Muscle layer of duodenum (tissue), 2 donors: Measurements from ENCODE around the gene FOXP1.

ENCODE experiments used
- H3K27ac ChIP-seq: one replicate; pipeline ENCODE4 v1.7.0; 2013; ENCODE audit warnings: mild to moderate bottlenecking, low read length
- H3K27me3 ChIP-seq: one replicate; pipeline ENCODE4 v1.7.0; 2013; ENCODE audit warnings: low read depth, mild to moderate bottlenecking, control low read depth, low read length
- H3K36me3 ChIP-seq, 2 donors: one replicate each; pipeline ENCODE4 v1.7.0; 2013; ENCODE audit warnings: low read length in 2 of 2, control low read depth in 1 of 2, mild to moderate bottlenecking in 1 of 2; ENCODE audit not compliant: insufficient read depth in 2 of 2, control insufficient read depth in 1 of 2
- H3K4me1 ChIP-seq, 2 donors: one replicate each; pipeline ENCODE4 v1.7.0; 2013; ENCODE audit warnings: low read length in 2 of 2, mild to moderate bottlenecking in 2 of 2, control low read depth in 1 of 2, moderate library complexity in 1 of 2; ENCODE audit not compliant: insufficient read depth in 2 of 2, control insufficient read depth in 1 of 2
- H3K4me3 ChIP-seq, 2 donors: one replicate each; pipeline ENCODE4 v1.7.0; 2013; ENCODE audit warnings: low read length in 2 of 2, low read depth in 1 of 2, mild to moderate bottlenecking in 1 of 2
- H3K9me3 ChIP-seq, 2 donors: one replicate each; pipeline ENCODE4 v1.7.0; 2013; ENCODE audit warnings: low read length in 2 of 2, control low read depth in 1 of 2, mild to moderate bottlenecking in 1 of 2; ENCODE audit not compliant: control insufficient read depth in 1 of 2
- donor health status: healthy.

The FOXP1 gene

DNA sequence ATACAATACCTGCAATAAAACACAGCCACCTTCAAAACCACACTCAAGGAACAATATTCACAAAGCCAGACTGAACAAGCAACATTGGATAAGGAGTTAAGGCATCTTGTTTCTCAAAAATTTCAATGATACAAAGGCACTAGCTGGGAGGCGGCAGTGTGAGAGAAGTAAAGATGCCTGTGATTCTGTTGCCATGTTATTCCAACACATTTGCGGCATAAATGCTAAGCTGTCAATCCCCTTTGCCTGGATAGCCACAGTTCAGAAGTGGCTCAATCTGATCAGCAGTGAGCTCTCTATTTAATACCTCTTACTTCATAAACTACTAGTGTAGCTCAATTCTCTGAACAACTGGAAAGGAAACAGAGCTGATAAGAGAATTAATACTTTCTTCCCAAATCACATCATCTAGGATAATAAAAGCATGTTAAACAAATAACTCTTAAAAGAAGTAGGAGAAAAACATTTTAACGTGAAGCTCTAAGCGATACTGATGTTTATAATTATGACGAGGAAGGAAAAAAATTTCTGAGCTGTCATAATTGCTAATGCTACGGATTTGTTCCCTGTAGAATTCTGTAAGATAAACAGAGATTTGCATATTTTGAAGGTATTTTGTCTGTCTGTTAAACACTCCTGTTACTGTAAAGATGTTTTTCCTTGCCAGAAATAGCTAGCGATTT is 358.4 kb downstream of the FOXP1 start:
- Histone ChIP-seq H3K36me3 (no peaks in the 10 kb centered on the region), H3K27ac (peak overlapping the region; percentile 57), H3K4me3 (peak overlapping the region; percentile 41 to 45), H3K4me1 (peaks cover 16 to 22% of the 10 kb centered on the region in 2 donors), H3K27me3 (no peaks in the 10 kb centered on the region), H3K9me3 (no peaks in the 10 kb centered on the region)

DNA sequence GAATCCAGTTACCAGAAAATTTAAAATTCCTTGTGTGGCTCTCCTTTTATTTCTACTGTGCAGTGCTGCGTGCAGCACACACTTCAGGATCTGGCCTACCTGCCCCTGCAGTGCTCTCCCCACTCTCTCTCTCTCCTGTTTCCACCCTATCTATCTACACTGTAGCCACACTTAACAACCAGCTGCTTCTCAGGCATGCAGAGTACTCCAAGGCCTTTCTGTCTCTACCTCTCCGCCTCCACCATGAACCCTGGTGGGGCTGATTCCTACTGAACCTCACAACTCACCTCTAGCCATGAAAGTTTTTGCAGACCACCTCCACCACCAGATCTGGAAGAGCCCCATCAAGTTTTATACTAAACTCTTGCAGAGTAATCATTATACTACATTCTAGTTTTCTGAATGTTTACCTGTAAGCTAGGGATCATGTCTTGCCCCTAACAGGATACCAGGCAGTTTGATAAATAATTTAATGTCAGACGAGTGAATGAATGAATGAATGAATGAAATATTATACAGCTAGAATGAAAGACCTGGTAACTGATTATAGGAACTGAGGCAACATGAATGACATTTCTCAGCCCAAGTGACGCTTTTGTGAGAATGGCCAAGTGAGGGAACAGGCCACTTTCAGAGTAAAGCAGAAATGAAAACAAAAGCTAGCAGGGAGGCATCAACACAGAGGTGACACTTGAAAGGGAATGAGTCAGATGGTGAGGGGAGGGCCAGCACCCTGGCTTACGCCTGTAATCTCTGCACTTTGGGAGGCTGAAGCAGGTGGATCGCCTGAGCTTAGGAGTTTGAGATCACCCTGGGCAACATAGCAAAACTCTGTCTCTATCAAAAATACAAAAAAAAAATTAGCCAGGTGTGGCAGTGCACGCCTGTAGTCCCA is 363.5 kb downstream of the FOXP1 start:
- Histone ChIP-seq H3K4me3 (no peak overlapping the region), H3K27me3 (no peaks in the 10 kb centered on the region), H3K4me1 (no peaks in the 10 kb centered on the region), H3K27ac (no peak overlapping the region), H3K9me3 (no peaks in the 10 kb centered on the region), H3K36me3 (no peaks in the 10 kb centered on the region)

DNA sequence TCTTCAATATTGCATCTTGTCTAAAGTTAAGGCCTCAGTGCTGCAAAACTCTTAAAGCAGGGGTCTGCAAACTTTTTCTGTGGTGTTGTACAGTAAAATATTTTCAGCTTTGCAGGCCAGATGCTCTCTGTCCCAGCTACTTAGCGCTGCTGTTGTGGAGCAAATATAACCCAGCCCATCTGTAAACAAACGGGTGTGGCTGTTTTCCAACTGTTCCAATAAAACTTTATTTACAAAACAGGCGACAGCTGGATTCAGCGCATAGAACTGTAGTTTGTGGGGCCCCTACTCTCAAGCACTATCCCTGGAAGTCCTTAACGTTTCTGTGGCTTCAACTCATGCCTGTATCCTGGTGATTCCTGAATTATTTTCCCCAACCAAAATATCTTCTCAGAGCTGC is 365.0 kb downstream of the FOXP1 start:
- no peak overlapping the region for H3K4me3 ChIP-seq
- no peaks in the 10 kb centered on the region for H3K9me3 ChIP-seq
- H3K4me1 ChIP-seq: no peaks in the 10 kb centered on the region

DNA sequence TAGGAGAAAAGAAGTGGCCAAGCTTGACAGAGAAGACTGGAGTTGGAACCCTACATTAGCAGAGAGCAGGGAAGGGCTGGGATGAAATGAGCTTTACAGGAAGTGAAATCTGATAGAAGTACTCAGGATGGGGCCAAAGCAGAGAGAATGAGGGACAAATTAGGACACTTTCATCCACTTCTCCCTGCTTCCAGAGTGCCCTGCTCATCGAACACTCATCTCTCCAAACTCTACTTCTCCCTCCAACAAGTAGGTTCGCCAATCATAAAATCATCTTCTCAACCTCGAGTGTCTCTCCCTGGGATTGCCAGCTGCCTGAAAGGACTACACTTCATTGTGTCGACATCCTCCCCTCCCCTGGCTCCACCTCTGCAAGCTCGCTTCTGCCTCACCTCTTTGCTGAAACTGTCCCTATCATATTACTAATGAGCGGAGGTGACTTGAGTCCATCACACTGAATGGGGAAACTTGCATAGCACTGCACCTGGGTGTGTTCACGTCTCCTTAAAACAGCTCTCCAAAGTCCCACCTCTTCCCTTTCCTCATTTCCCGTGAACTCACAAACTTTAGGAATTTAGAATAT is 365.8 kb downstream of the FOXP1 start:
- H3K27me3 ChIP-seq: no peaks in the 10 kb centered on the region
- H3K36me3 ChIP-seq: no peaks in the 10 kb centered on the region
- no peaks in the 10 kb centered on the region for H3K4me1 ChIP-seq
- H3K9me3 ChIP-seq: no peaks in the 10 kb centered on the region
- no peak overlapping the region for H3K4me3 ChIP-seq
- no peak overlapping the region for H3K27ac ChIP-seq

More for the DNA sequence above, 365.0 kb downstream of the FOXP1 start:
- H3K36me3 ChIP-seq: no peaks in the 10 kb centered on the region
- H3K27ac ChIP-seq: no peak overlapping the region
- H3K27me3 ChIP-seq: no peaks in the 10 kb centered on the region

DNA sequence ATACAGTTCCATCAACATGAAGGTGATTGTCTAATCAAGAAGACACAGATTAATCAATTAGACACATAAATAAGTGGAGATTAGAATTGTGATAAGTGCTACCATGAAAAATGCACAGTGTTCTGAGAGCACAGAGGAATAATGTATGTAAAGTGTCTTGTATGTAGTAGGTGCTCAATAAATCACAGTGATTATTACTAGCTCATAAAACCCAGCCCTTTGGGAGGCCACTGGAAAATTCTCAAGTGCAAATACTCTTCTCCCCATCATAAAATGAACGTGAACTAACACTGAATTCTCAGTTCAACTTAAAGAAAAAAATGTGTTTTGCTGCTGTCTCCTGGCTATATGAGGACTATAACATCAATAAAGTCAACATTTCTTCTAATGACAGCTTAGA is 368.2 kb downstream of the FOXP1 start:
- Histone ChIP-seq H3K27ac (no peak overlapping the region), H3K27me3 (no peaks in the 10 kb centered on the region), H3K4me3 (no peak overlapping the region), H3K9me3 (no peaks in the 10 kb centered on the region), H3K36me3 (no peaks in the 10 kb centered on the region), H3K4me1 (peaks cover 0 to 2% of the 10 kb centered on the region in 2 donors)

DNA sequence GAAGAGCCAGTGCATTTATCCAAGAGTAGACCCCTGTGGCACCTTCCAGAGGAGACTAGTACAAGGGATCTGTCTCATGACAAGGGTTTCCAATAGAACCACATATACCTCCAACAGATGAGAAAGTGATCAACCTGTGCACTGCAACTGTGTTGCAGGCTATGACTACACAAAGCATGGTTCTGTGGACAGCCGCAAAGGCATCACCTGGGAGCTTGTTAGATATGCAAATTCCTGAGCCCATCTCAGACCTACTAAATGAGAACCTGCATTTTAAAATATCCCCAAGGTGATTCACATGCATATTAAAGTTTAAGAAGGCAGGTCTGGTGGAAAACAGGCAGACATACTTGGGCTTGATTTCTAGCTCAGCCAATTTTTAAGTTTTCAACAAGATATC is 368.7 kb downstream of the FOXP1 start:
- no peak overlapping the region for H3K27ac ChIP-seq
- H3K4me1 ChIP-seq: peaks cover 0 to 7% of the 10 kb centered on the region in 2 donors
- H3K36me3 ChIP-seq: no peaks in the 10 kb centered on the region
- no peaks in the 10 kb centered on the region for H3K27me3 ChIP-seq
- H3K4me3 ChIP-seq: no peak overlapping the region
- no peaks in the 10 kb centered on the region for H3K9me3 ChIP-seq

DNA sequence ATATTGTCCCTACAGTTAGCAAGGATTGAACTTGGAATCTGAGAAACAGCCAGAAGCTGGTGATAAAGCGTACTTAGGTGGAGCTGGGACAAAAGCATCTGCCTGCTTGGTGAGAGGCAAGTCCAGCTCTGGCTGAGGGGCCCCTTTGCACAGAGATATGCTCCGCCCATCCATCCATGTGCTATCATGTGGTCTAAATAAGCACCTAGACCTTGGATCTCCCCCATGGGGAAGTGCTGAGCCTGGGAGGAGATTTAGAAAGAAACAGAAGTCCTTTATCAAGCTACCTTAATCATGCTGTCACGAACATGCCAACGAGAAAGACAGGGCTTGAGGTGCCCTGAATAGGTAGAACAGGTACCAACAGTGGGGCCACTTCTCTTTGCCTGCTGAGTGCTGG is 369.5 kb downstream of the FOXP1 start:
- Histone ChIP-seq H3K27ac (no peak overlapping the region), H3K4me1 (peaks cover under 1 to 15% of the 10 kb centered on the region in 2 donors), H3K9me3 (no peaks in the 10 kb centered on the region), H3K27me3 (no peaks in the 10 kb centered on the region), H3K4me3 (no peak overlapping the region), H3K36me3 (no peaks in the 10 kb centered on the region)

DNA sequence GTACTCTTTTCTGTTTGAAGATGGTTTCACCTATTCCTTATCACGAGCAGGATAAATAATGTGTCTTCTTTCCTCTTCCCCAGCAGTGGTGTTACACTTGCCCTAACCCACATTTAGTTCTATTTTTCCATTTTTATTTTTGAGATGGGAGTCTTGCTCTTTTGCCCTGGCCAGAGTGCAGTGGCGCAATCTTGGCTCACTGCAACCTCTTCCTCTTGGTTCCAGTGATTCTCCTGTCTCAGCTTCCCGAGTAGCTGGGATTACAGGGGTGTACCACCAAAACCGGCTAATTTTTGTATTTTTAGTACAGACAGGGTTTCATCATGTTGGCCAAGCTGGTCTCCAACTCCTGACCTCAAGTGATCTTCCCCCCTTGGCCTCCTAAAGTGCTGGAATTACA is 372.4 kb downstream of the FOXP1 start:
- Histone ChIP-seq H3K27me3 (no peaks in the 10 kb centered on the region), H3K36me3 (no peaks in the 10 kb centered on the region), H3K4me3 (no peak overlapping the region), H3K4me1 (peaks cover 14 to 33% of the 10 kb centered on the region in 2 donors), H3K27ac (peak overlapping the region; percentile 65), H3K9me3 (no peaks in the 10 kb centered on the region)

DNA sequence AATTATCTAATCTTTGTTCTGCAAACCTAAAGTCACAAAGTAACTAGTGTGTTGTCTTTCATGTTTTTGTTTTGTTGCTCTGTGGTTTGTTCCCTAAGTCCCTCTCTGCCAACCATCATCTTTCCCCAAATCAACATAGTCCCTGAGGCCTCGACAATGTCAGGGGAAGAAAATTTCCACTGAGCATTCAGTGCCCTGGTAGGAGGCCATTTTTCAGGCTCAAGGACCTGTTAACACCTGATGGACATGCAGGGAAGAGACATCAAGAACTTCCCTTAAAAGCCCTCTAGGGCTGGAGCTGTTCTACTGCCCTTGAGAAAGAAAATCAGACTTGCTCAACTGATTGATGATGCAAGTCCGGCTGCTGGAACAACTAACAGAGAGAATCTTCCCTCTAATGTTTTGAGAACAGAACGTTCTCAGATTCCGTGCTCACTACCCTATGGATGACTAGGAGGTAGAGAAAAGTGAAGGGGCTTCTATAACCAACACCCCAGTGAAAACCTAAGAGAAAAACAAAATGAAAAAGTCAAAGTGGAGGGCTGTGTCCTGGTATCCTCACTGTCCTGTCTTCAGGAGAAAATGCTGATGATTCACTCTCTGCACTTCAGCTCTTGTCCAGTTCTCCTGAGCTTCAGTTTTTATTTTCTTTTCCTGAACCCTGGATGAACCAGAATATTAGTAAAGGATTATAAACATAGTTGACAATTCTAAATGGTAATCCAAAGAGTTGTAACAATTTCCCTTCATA is 373.1 kb downstream of the FOXP1 start:
- no peak overlapping the region for H3K4me3 ChIP-seq

DNA sequence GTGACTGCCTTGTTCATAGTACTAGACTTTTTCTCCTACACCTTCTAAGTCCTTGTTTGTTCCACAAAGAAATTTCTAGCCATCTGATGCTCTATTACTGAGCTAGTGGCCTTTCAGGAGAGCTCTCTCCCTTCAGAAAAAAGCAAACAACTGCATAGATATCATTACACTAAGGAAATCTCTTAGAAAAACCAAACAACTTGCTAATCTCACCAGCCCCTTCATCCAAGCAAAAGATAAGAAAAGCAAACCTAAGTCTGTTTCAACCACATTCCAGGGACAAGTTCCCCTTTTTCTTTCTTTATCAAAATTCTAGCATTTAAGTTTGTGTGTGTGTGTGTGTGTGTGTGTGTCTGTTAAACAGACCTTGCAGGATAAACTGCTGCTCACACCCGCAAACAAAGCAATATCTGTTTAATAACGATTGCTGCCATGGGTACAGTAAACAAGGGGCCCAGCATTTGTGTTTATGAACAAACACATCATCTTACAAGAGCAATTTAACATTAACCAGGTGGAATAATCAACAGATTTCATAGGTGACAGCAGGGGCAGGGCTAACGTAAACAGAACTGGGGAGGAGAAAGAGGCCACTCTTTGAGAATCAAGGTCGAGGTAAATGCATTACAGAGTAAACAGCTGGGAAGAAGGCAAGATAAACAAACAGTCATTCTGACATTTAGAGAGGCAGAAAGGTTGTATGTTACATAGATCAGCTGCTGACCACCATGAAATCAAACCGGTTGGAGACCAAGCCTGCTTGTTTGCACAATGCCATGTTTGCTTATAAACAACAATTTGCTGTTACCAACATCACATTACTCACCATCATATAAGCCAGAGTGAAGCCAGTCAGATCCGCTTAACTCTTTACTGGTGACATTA is 375.1 kb downstream of the FOXP1 start:
- peaks cover 20 to 41% of the 10 kb centered on the region in 2 donors for H3K4me1 ChIP-seq
- H3K27ac ChIP-seq: peak overlapping the region; percentile 65
- no peaks in the 10 kb centered on the region for H3K27me3 ChIP-seq
- no peaks in the 10 kb centered on the region for H3K9me3 ChIP-seq
- H3K36me3 ChIP-seq: no peaks in the 10 kb centered on the region
- no peak overlapping the region for H3K4me3 ChIP-seq

More for the DNA sequence above, 373.1 kb downstream of the FOXP1 start:
- Histone ChIP-seq H3K4me1 (peaks cover 14 to 36% of the 10 kb centered on the region in 2 donors), H3K27me3 (no peaks in the 10 kb centered on the region), H3K36me3 (no peaks in the 10 kb centered on the region), H3K9me3 (no peaks in the 10 kb centered on the region), H3K27ac (peak overlapping the region; percentile 65)
